ENCODE data around the gene CAPN5.
A peak's percentile ranks its signal among the peaks of the same experiment; 100 is the strongest.

Gene CAPN5

DNA sequence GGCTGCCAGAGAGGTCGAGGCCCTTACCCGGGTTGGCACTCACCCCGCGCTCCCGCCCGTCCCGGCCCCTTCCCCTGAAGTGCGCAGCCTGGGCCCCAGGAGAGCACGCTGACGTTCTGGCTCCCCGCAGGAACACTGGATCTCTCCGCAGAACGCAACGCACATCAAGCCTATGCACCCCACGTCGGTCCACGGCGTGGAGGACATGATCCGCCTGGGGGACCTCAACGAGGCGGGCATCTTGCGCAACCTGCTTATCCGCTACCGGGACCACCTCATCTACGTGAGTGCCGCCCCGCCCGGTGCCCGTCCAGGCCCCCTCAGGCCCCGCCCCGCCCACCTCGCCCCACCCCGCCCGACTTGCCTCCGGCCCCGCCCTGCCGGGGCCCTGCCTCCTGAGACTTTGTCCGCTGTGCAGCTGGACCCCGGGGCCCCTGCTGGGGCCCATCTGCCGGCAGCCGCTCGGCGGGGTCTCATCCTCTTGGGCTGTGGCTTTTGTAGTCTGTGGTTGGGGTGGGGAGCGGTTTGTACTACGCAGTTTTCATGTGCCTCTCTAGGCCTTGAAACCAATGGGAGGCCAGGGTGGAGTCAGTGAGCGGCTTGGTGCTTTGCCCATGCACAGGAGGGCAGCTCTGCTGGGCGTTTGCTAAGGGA is 81.0 kb downstream of the CAPN5 start:
- no peak for DNase-seq

DNA sequence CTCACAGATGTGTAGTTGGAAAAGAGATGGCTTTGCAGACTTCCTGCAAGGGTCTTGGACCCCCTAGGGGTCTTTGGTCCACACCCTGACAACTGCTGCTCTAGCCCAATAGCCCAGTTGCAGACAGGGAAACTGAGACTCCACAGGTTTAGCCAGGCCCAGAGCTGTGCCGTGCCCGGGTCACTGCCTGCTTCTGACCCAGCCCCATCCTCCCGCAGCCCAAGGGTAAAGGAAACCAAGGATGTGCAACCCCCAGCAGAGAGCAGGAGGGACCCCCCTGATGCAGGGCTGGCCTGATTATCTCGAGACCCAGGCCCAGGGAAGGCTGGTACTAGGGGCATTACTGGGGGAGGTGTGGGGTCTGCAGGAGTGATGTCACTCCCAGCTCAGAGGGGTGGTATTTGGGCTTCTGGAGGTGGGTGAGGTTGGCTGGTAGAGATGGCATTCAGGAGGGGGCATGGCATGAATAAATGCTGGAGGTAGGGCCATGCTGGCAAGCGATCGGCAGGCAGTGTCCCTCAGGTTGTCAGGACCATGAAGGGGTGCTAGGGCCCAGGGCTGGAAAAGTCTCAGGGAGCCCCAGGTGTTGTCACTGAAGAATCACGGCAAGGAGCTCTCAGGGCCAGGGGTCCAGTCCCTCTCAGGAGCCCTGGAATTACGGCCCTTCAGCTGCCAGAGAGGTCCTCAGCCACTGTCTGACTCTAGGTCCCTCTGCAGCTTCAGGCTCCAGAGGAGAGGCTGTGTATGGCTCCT is 82.4 kb downstream of the CAPN5 start:
- no peak for DNase-seq

DNA sequence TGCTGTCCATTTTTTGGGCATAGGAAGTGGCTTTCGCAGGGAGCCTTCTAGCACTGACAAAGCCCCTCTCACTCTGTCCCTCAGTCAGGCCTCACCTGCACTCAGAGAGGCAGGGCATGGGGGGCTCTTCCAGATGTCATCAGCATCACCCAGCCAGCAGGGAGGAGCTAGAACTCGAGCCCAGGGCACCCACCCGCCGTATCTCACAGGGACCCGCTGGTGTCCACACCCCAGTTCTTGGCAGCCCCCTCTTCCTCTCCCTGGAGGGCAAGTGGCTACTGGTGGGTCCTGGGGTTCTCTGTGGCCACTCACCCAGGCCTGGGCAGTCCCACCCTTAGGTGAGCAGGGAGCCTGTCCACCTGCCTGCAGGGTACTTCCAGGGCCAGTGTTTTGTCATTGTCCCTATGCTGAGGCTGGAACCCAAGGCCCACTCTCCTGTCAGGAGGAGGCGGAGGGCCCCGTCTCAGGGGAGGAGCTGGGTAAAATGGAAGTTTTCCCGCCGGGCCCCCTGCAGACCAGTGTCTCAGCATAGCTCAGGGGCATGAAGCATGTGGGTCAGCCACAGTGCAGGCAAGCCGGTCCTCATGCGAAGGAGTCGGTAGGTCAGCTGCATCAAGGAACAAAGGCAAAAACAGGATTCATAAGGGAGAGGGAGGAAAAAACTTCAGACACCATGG is 83.1 kb downstream of the CAPN5 start:
- DNase-seq, result no peak

DNA sequence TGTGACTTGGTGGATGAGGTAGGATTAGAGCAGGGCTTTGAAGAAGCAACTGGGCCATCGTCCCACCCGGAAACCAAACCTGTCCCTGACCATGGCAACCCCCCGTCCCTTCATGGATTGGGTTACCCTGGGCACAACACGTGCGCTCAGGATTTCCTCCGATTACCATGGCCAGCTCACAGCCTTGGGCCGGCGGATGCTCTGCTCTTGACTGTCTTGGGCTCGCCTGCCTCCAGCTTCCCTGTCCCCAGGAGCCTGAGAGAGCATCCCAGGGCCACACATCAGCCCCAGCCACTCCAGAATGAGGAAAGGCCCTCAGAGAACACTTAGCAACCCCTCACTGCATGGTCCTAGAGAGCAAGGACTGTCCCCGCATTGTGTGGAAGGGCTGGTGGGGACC is 84.1 kb downstream of the CAPN5 start:
- DNase-seq, result no peak

DNA sequence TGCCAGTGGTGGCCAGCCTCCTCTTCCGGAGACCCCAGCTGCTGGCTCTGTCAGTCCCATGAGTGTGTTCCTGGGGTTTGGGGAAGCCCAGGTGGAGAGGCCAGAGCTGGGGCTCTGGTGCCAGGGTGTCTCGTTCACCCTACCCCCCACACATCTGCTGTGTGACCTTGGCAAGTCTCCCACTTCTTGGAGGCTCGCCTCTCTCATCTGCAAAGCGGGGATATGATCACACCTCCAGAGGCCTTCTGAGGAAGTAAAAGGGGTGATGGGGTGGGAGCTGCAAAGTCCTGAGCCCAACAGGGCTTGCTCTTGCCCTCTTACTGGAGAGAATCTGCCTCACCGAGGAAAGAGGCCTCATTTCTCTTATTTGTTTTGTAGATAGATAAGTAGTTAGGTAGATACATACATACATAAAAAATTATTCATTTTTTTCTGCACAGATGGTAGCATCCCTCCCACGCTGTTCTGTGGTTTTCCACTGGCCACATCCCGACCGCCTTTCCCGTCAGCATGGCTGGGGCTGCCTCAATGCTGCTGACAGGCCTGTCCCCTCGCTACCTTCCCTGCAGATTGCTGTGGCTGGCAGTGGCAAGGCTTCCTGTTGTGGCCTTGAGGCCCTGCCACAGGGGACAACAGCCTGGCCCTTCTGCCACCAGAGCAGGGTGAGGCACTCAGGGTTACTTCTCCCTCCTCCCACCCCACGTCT is 85.2 kb downstream of the CAPN5 start:
- peak in 1 of 51 donors; percentile 17 for DNase-seq

DNA sequence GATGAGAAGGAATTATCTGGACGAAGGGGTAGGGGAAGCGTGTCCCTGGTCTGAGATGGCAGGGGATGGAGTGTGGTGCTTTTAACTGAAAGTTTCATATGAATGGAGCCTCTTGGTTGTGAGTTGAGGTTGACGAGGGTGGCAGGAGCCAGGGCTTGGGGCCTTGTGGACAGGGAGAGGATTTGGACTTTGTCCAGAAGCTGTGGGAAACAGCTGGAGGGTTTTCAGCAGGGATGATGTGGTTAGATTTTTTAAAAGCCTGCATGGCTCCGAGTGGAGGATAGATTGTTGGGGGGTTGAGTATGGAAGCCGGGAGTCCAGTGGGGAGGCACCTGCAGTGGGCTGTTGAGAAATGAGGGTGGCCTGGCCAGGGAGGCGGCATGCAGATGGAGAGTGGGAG is 86.1 kb downstream of the CAPN5 start:
- no peak for DNase-seq

DNA sequence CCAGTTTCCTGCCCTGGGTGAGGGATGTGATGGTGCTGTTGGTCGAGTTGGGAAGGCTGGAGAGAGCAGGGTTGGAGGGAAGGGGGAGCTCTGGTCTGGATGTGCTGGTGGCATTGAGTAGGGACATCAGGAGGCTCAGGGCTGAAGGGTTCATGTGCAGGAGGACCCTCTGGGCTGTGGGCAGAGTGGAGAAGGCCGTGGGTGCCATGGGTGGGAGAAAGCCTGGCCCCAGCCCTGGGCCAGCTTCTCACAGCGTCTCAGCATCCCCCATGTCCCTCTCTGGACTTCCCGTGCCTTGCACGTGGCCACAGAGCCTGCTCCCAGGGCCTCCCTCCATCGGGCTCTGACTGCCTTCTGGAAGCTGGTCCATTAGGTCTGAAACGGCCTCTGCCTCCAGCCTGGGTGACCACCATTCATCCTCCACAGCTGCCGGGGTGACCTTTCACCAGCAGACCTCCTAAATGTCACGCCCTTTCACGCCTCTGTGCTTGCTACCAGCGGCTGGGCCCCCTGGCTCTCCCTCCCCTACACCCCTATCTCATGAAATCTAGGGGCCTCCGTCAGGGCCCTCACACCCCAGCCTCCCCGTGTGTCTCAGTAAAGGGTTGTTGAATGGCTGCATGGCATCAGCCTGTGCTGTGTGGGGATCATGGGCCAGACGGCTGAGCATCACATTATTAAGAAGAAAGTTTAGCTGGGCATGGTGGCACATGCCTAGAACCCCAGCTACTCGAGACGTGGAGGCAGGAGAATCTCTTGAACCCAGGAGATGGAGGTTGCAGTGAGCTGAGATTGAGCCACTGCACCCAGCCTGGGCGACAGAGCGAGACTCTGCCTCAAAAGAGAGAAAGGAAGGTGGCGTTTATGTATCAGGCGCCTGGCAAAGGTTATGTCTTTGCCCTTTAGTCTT is 86.8 kb downstream of the CAPN5 start:
- DNase-seq, result no peak

DNA sequence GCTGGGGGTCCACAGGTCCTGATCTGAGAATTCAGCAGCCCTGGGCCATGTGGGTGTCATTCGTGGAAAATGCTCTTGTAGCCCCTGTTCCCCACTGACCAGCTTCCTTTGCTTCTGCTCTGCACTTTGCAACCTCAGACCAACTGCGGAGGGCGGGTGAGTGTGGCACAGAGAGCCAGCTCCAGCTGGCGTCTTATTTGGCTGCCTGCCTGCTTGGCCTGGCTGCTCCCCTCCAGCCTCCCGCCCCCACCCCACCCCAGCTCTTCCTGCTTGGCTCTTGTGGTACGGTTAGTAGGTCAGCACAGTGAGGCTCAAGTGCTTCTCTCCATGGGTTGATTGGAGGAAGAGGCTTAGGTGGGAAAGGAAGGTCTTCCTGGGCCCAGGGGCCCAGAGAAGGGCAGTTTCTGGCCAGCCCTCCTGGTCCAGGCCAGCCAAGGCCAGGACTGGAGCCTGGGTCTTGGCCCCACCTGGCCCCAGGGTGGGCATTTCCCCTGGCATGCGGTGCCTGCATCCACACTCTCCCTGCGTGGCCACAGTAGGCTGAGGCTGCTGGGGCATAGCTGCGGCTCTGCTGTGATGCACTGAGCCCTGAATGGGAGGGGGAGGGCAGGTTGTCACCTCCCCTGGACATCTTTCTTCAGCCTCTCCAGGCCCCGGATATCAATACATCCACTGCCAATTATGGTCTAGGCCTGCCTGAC is 87.8 kb downstream of the CAPN5 start:
- DNase-seq, result peak in 45 of 51 donors; percentile 6 to 85 (median 62)

DNA sequence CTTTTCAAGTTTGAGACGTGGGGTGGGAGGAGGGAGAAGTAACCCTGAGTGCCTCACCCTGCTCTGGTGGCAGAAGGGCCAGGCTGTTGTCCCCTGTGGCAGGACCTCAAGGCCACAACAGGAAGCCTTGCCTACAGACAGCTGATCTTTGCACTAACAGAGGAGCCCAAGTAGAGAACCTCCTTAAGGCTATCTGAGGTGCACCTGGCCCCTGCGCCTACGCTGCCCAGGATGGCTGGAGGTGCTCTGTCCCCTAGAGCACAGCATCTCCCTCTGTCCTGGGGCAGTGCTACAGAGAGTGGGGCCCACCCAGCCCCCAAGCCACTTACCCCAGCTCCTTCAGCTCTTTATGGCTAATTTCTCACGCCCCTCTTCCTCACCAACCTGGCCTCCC is 88.3 kb downstream of the CAPN5 start:
- no peak for DNase-seq

DNA sequence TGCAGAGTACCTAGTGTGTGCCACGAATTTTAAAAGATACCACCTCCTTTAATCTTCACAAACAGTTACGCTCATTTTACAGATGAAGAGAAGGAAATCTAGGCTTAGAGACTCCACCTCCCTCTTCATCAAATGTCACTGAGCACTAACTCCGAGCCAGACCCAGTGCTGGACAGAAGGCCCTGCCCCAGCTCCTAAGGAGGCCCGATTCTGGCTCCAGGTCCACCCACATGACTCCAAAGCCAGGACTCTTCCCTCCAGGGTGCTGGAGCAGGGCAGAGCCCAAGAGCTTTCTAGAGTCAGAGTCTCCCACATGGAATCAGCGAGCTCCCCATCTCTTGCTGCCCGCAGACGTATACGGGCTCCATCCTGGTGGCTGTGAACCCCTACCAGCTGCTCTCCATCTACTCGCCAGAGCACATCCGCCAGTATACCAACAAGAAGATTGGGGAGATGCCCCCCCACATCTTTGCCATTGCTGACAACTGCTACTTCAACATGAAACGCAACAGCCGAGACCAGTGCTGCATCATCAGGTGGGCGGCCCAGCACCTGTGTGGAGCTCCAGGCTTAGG is 88.9 kb downstream of the CAPN5 start:
- DNase-seq, result no peak

DNA sequence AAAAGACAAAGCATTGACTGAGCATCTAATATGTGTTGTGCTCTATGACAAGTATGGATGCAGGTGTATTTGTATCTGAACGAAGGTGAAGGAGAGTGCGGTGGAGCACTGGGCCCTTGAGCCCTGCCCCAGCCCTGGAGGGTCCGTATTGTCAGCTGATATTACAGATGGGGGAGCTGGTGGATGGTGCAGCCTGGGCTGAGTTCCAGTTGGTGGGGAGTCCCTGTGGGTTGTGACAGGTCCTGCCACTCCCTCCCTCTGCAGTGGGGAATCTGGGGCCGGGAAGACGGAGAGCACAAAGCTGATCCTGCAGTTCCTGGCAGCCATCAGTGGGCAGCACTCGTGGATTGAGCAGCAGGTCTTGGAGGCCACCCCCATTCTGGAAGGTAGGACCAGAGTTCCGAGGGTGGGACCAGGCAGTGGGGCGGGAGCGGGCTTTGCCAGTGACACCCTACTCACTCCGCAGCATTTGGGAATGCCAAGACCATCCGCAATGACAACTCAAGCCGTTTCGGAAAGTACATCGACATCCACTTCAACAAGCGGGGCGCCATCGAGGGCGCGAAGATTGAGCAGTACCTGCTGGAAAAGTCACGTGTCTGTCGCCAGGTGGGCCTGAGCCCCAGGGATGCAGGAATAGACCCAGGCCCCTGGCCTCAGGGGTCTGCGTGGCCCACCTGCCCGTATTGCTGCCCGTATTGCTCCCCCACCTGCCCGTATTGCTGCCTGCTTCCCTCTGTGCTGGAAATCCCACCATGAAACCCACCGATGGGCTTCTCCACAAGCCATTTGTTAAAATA is 89.8 kb downstream of the CAPN5 start:
- no peak for DNase-seq

DNA sequence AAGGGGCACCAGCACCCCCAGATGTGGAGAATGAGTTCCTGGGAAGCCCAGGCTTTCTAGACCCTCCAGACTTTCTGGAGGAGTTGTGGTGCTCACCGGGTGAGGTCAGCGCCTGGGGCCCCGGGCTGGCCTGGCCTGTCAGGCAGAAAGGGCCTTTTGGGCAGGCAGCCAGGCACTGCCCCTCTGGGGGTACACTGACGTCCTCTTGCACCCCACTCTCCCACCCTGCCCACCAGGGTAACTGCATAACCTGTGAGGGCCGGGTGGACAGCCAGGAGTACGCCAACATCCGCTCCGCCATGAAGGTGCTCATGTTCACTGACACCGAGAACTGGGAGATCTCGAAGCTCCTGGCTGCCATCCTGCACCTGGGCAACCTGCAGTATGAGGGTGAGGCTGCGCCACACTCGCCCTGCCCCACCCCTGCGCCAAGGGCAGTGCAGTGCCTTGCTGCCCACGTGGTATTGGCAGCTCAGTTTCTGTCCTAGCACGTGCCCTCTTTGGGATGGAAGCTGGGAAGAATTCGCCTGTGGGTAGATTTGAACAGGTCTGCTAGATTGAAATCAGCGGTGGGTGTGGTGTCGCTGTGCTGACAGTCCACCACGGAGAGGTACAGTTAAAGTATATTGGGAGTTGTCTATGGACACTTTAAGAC is 91.4 kb downstream of the CAPN5 start:
- no peak for DNase-seq

DNA sequence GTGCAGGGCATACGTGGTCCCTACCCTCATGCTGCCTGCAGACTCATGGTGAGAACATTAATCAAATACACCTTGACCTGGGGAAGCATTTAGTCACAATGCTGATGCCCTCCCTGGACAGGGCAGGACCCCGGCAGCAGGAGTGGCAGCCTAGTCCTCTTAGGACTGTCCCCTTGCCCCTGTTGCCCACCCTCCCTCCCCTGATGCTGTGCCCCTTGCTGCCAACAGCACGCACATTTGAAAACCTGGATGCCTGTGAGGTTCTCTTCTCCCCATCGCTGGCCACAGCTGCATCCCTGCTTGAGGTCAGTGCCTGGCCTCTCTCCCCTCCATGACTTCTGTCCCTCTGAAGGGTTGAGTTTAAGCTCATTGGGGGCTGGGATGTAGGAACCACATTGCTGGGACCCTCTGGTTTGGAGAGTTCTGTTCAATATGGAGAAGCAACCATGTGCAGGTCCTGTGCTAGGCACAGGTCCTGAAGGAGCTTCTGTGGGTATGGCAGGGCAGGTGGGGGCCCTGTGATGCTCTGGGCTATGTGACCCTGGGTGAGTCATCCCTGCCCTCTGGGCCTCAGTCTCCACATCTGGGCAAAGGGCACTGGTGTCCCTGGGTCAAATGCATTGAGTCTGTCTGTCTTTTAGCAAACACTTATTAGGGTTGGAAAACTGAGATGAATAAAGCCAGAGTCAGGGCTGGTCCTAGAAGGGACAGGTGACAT is 92.6 kb downstream of the CAPN5 start:
- no peak for DNase-seq

DNA sequence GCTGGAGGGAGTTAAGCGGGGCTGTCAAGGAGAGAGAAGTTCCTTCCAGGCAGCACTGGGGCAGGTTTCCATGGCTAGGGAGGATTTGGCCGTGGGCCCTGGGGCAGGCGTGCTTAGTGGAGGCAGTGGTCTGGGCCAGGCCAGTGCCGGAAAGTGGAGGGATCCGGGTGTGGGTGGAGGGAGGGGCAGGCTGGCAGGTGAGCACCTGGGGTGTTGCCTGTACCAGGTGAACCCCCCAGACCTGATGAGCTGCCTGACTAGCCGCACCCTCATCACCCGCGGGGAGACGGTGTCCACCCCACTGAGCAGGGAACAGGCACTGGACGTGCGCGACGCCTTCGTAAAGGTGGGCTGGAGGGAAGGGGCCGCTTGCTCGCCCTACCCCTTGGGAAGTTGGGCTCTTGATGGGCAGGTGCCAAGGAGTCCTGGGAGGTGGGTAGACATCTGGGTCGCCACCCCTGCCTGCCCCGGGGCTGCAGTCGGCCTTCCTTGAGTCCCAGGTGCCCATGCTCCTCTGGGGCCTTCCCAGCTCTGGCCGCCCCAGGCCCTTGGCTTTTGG is 93.2 kb downstream of the CAPN5 start:
- DNase-seq, result no peak

DNA sequence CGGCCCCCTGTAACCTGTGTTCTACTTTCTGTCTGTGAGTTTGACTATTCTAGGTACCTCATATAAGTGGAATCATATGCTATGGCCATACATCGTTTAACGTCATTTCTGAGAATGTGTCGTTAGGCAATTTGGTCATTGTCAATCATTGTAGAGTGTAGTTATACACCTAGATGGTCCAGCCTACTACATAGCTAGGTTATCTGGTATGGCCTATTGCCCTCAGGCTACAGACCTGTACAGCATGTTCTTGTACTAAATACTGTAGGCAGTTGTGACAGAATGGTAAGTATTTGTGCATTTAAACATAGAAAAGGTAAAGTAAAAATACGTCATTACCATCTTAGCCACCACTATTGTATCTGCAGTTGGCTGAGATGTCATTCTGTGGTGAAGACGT is 96.5 kb downstream of the CAPN5 start:
- no peak for DNase-seq

DNA sequence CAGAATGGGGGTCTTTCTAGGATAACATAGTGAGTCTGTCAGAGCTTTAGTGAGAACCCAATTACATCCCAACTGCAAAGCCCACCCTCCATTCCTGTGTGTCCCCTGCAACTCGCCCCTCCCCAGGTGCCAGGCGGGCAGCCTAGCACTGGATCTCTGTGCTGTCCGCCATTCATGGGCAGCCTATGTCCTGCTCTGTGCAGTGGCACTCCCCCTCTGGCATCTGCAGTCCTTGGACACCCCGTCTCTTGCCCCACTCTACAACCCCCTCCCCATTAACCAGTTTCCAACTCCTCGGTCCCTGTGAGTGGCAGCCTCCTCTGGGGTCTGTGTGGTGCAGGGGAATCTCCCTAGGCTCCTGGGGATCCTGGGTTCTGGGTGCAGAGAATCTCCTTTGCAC is 98.3 kb downstream of the CAPN5 start:
- no peak for DNase-seq

DNA sequence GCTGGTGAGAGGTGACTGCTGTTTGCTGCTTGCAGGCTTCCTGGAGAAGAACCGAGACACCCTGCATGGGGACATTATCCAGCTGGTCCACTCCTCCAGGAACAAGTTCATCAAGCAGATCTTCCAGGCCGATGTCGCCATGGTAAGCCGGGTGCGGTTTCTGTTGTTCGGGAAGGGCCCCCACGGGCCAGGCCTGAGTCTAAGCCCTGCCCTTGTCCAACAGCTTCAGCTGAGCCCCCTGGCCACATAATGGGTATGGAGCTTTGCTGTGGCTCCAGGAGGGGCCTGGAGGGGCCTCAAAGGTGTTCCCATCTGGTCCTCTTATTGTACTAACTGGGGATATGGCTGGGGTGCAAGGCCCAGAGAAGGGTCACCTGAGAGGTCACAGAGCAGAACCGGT is 99.2 kb downstream of the CAPN5 start:
- DNase-seq, result no peak

All from hypothalamus (tissue), 51 donors.